ENCODE data around the gene NPHP4.

Gene NPHP4

DNA sequence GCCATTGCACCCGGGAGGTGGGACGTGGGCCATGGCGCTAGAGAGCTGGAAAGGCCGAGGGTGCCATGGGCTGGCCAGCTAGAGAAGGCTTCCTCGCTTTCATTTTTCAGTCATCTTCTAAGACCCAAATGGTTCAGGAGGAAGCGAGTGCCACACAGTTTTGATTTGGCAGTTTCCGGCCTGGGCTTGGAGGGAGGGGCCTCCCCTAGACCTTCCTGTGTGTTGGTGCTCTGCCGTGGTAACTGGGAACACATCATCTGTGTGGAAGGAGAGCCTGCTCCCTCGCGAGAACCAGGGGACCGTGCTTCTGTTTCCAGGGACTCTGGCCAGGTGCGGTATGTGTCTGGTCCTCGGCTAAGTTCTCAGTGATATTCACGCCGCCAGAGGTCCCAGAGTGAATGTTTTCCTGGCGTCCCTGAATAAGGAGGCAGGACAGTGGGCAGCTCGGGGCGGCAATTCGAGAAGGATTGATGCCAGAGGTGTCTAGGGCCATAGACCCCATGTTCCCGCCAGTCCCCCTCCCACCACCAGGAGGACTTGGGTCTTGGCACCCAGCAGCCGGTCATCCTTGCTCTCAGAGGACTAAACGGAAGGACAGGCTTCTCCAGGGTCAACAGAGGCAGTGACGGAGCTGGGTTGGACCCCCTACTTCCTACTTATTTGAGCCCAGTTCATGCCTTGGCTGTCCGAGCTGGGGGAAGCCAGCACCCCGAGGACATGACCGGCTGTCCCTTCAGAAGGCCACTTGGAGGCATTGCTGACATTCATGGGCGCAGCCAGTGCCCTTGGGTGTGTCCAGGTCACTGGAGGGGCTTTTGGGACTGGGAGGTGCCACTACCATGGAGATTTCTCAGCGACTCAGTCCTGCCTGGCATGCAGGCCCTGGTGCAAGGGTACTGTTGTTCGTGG lies 2.7 kb upstream of the NPHP4 start:
- Histone ChIP-seq H3K4me2 (ENCODE audit: low read depth, low read length) (peak overlapping the region; percentile 91), H3F3A (ENCODE audit: insufficient read depth, low read length) (peaks cover 14% of the 10 kb centered on the region; the same call in 1 of the 2 replicates), H3K9me2 (replicated peaks; ENCODE audit: insufficient read depth, low read length) (no peaks in the 10 kb centered on the region), H3K27me3 (replicated peaks; ENCODE audit: insufficient read depth, low read length) (no peaks in the 10 kb centered on the region), H3K79me2 (ENCODE audit: low read length) (peaks cover 87% of the 10 kb centered on the region), H3K4me3 (ENCODE audit: low read length) (peak overlapping the region; percentile 93), H4K20me1 (ENCODE audit: insufficient read depth, low read length) (peaks cover 14% of the 10 kb centered on the region; the same call in 1 of the 2 replicates), H3K9ac (ENCODE audit: low read length) (peak overlapping the region; percentile 84), H3K4me1 (ENCODE audit: low read length) (peaks cover 21% of the 10 kb centered on the region; the same call in 1 of the 2 replicates), H3K36me3 (replicated peaks; ENCODE audit: insufficient read depth, low read length) (no peaks in the 10 kb centered on the region), H3K9me3 (replicated peaks; ENCODE audit: insufficient read depth, low read length) (no peaks in the 10 kb centered on the region), H3K27ac (ENCODE audit: low read length) (peak overlapping the region; percentile 84; the same call in 1 of the 2 replicates), H2AFZ (ENCODE audit: low read length) (peak overlapping the region; percentile 52; the same call in 1 of the 2 replicates)
- DNase-seq, result peak; percentile 77
- no peak for TF ChIP-seq EZH2 (optimal IDR thresholded peaks at IDR 0.05; ENCODE audit: low read depth, low read length)
- TF ChIP-seq, protein P1, sequence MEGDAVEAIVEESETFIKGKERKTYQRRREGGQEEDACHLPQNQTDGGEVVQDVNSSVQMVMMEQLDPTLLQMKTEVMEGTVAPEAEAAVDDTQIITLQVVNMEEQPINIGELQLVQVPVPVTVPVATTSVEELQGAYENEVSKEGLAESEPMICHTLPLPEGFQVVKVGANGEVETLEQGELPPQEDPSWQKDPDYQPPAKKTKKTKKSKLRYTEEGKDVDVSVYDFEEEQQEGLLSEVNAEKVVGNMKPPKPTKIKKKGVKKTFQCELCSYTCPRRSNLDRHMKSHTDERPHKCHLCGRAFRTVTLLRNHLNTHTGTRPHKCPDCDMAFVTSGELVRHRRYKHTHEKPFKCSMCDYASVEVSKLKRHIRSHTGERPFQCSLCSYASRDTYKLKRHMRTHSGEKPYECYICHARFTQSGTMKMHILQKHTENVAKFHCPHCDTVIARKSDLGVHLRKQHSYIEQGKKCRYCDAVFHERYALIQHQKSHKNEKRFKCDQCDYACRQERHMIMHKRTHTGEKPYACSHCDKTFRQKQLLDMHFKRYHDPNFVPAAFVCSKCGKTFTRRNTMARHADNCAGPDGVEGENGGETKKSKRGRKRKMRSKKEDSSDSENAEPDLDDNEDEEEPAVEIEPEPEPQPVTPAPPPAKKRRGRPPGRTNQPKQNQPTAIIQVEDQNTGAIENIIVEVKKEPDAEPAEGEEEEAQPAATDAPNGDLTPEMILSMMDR (IDR thresholded peaks at IDR 0.05; ENCODE audit: low read length), result no peak
- no peak for TF ChIP-seq EZH2phosphoT487 (IDR thresholded peaks at IDR 0.05; ENCODE audit: low read length)

DNA sequence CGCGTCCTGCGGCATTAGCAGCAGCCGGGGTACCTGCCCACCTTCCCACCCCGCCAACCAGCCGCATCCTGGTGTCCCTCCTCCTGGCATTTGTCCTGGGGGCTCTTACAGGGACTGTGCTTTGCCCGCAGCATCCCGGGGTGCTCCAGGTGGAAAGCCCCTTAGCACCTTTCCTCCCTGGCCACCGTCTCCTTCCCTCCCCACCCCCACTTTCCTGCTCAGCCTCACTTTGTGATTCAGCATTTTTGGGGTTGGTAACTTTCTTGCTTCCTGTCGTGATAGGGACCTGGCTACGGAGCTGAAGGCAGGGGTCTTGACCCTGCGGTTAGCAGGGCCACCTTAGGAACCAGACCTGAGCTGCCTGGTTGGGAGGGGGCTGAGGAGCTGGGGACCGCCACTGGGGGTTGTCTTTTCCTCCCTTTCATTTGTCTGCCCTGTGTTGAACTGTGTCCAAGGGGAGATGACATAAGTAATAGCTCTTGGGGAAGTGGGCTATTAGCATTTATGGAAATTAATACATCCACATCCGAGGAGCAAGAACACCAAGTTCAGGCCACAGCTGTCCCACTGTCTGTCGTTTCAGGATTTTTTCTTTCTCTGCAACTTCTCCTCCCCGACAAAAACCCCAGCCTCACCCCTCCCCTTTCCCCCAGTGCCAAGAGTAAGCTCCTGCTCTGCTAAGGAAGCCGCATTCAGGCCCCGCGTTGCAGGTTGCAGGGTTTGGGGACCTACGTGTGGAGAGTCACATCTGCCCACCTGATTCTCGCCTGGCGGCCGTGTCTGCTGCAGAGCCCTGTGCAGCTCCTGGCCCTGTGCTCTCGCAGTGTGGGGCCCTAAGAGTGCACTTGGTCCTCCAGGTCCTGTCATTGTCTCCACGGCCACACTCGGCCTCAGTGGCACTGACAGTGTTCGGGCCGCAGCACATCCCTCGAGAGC lies 1.6 kb upstream of the NPHP4 start:
- peak; percentile 34 for DNase-seq
- Histone ChIP-seq H4K20me1 (ENCODE audit: insufficient read depth, low read length) (peaks cover 11% of the 10 kb centered on the region; the same call in 1 of the 2 replicates), H3F3A (ENCODE audit: insufficient read depth, low read length) (peaks cover 14% of the 10 kb centered on the region; the same call in 1 of the 2 replicates), H3K27ac (ENCODE audit: low read length) (peak overlapping the region; percentile 84), H3K27me3 (replicated peaks; ENCODE audit: insufficient read depth, low read length) (no peaks in the 10 kb centered on the region), H3K36me3 (replicated peaks; ENCODE audit: insufficient read depth, low read length) (no peaks in the 10 kb centered on the region), H3K79me2 (ENCODE audit: low read length) (peaks cover 84% of the 10 kb centered on the region), H2AFZ (ENCODE audit: low read length) (peak overlapping the region; percentile 52), H3K4me2 (ENCODE audit: low read depth, low read length) (peak overlapping the region; percentile 91), H3K9me3 (replicated peaks; ENCODE audit: insufficient read depth, low read length) (no peaks in the 10 kb centered on the region), H3K4me3 (ENCODE audit: low read length) (peak overlapping the region; percentile 93), H3K9ac (ENCODE audit: low read length) (peak overlapping the region; percentile 84), H3K9me2 (replicated peaks; ENCODE audit: insufficient read depth, low read length) (no peaks in the 10 kb centered on the region), H3K4me1 (ENCODE audit: low read length) (peaks cover 21% of the 10 kb centered on the region; the same call in 1 of the 2 replicates)
- TF ChIP-seq EZH2phosphoT487 (IDR thresholded peaks at IDR 0.05; ENCODE audit: low read length), result no peak
- TF ChIP-seq, protein P1 (IDR thresholded peaks at IDR 0.05; ENCODE audit: low read length), result no peak
- no peak for TF ChIP-seq EZH2 (optimal IDR thresholded peaks at IDR 0.05; ENCODE audit: low read depth, low read length)

DNA sequence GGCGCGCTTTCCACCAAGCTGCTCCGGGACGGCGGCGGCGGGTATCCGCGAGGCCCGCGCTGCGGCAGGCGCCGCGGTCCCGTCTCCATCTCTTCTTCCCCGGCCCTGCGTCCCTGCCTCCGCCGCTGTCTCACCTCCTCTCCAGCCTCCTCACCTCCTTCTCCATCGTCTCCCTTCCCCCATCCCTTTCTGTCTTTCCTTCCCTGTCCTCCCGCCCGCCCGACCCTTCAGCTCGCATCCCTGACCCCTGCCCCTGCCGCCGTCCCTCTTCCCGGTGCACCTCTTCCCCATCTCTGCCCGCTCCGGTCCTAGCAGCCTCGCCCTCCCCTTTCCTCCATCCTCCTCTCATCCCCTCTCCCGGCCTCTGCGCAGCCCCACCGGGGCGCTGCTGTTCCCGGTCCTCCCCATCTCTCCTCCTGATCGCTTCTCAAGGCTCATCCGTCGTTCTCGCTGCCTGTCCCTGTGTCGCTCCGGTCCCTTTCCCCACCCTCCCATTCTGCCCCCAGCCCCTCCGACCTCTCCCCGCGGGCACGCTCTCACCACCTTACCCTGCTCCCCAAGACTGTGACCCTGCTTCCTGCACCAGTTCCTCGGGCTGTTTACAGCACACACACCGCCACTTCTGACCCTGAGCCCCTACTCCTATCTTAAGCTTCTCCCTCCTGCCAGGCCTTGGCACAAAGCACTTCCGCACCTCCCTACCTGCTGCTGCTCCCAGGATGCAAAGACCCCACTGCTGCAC lies 760 bp upstream of the NPHP4 start:
- Histone ChIP-seq H2AFZ (ENCODE audit: low read length) (peak overlapping the region; percentile 52), H3K79me2 (ENCODE audit: low read length) (peaks cover 76% of the 10 kb centered on the region), H3F3A (ENCODE audit: insufficient read depth, low read length) (peaks cover 14% of the 10 kb centered on the region; the same call in 1 of the 2 replicates), H3K27me3 (replicated peaks; ENCODE audit: insufficient read depth, low read length) (no peaks in the 10 kb centered on the region), H3K4me2 (ENCODE audit: low read depth, low read length) (peak overlapping the region; percentile 91), H3K4me3 (ENCODE audit: low read length) (peak overlapping the region; percentile 93), H3K4me1 (ENCODE audit: low read length) (peaks cover 21% of the 10 kb centered on the region; the same call in 1 of the 2 replicates), H4K20me1 (ENCODE audit: insufficient read depth, low read length) (peaks cover 8% of the 10 kb centered on the region; the same call in 1 of the 2 replicates), H3K9ac (ENCODE audit: low read length) (peak overlapping the region; percentile 84), H3K36me3 (replicated peaks; ENCODE audit: insufficient read depth, low read length) (no peaks in the 10 kb centered on the region), H3K27ac (ENCODE audit: low read length) (peak overlapping the region; percentile 84), H3K9me2 (replicated peaks; ENCODE audit: insufficient read depth, low read length) (no peaks in the 10 kb centered on the region), H3K9me3 (replicated peaks; ENCODE audit: insufficient read depth, low read length) (no peaks in the 10 kb centered on the region)
- TF ChIP-seq, protein P1 (IDR thresholded peaks at IDR 0.05; ENCODE audit: low read length), result no peak
- TF ChIP-seq EZH2phosphoT487 (IDR thresholded peaks at IDR 0.05; ENCODE audit: low read length) (no peak), EZH2 (optimal IDR thresholded peaks at IDR 0.05; ENCODE audit: low read depth, low read length) (no peak)
- peak; percentile 21 for DNase-seq

Data from MM.1S (cell line).